ENCODE measurements around the gene TTYH3.
A peak's percentile ranks its signal among the peaks of the same experiment; 100 is the strongest.
"Not testable (repeated sequence)": the region's sequence is repeated elsewhere in the genome, so short reads cannot be mapped to it uniquely, and the experiment has no call there.

TTYH3 gene

DNA sequence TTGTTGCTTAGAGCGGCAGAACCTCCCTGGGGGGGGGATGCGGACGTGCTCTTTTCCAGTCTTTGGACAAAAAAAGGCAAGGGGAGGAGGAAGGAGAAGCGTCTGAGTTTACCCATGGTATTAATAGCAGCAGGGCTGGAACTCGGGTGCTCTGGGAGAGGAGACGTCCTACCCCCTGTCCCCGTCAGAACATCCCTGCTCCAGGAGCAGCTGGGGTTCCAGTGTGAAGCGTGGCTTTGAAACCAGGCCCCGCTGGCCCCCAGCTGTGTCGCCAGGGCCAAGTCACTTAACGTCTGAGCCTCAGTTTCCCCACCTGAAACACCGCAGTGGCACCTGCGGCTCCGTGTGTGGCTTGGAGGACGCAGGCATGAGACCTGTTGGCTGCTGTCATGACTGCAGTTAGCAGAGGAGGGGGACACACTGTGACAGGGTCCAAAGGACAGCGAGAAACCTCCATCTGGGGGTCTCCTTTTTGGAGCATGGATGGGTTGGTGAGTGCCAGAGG is 57.6 kb downstream of the TTYH3 start:
- Mint-ChIP-seq H3K4me3 (no peak overlapping the region), H3K27ac (no peak overlapping the region), H3K9me3 (no peaks in the 10 kb centered on the region), H3K27me3 (peaks cover 18% of the 10 kb centered on the region), H3K36me3 (no peaks in the 10 kb centered on the region), H3K4me1 (peaks cover 8% of the 10 kb centered on the region)

- H3K27me3 Mint-ChIP-seq, result peaks cover 18% of the 10 kb centered on the region
Measured at GRCh38 chr7:2689951-2690705, 58.3 kb downstream of the TTYH3 start.

DNA sequence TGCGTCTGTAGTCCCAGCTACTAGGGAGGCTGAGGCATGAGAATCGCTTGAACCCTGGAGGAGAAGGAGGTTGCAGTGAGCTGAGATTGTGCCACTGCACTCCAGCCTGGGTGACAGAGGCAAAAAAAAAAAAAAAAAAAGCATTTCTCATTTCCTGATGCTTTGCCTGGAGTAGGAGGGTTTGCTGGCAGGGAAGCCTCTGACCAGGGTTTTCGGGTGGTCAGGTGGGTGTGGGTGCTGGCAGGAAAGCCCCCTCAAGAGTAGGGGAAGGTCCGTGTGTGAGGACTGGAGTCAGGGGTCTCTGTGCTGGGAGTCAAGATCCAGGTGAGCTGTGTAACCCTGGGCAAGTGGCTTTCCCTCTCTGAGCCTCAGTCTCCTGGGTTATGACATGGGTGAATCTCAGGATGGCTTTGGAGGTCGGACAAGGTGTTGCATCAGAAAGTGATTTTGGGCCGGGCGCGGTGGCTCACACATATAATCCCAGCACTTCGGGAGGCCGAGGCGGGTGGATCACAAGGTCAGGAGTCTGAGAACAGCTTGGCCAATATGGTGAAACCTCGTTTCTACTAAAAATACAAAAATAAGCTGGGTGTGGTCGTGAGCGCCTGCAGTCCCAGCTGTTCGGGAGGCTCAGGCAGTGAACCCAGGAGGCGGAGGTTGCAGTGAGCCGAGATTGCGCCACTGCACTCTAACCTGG is 59.4 kb downstream of the TTYH3 start:
- Mint-ChIP-seq H3K27ac (peak overlapping the region; percentile 72), H3K4me1 (peaks cover 8% of the 10 kb centered on the region), H3K9me3 (no peaks in the 10 kb centered on the region), H3K4me3 (no peak overlapping the region), H3K27me3 (peaks cover 16% of the 10 kb centered on the region), H3K36me3 (no peaks in the 10 kb centered on the region)

More at GRCh38 chr7:2689951-2690705, 58.3 kb downstream of the TTYH3 start:
- Mint-ChIP-seq H3K4me1 (peaks cover 8% of the 10 kb centered on the region), H3K4me3 (no peak overlapping the region), H3K27ac (no peak overlapping the region), H3K36me3 (no peaks in the 10 kb centered on the region), H3K9me3 (no peaks in the 10 kb centered on the region)

DNA sequence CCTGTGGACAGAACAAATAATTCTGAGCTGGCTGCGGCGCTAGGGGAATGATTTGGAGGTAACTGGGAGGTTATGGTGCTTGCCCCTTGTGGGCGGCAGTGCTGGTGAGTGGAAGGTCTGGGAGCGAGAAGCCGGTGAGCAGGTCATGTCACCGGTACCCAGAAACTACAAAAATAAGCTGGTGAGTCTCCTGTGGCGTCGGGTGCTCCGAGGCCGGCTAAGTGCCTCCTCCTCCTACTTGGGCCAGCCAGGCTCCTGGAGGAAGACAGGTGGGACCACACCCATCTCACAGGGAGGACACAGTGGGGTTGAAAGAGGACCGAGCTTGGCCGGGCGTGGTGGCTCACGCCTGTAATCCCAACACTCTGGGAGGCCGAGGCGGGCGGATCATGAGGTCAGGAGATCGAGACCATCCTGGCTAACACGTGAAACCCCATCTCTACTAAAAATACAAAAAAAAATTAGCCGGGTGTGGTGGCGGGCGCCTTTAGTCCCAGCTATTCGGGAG is 60.2 kb downstream of the TTYH3 start:
- peaks cover 14% of the 10 kb centered on the region for H3K27me3 Mint-ChIP-seq
- not testable (repeated sequence) for H3K27ac Mint-ChIP-seq, H3K36me3 Mint-ChIP-seq, H3K4me3 Mint-ChIP-seq, H3K9me3 Mint-ChIP-seq, H3K4me1 Mint-ChIP-seq

GRCh38 chr7:2692543-2692942 is 60.8 kb downstream of the TTYH3 start:
- H3K4me1 Mint-ChIP-seq, result peaks cover 8% of the 10 kb centered on the region
- peak overlapping the region; percentile 66 for H3K27ac Mint-ChIP-seq
- no peak overlapping the region for H3K4me3 Mint-ChIP-seq
- H3K27me3 Mint-ChIP-seq, result peaks cover 13% of the 10 kb centered on the region
- H3K9me3 Mint-ChIP-seq, result no peaks in the 10 kb centered on the region
- no peaks in the 10 kb centered on the region for H3K36me3 Mint-ChIP-seq

GRCh38 chr7:2693420-2694121 is 61.8 kb downstream of the TTYH3 start:
- H3K27me3 Mint-ChIP-seq, result peaks cover 12% of the 10 kb centered on the region
- peak overlapping the region; percentile 59 for H3K27ac Mint-ChIP-seq
- H3K4me1 Mint-ChIP-seq, result peaks cover 11% of the 10 kb centered on the region
- H3K4me3 Mint-ChIP-seq, H3K9me3 Mint-ChIP-seq, H3K36me3 Mint-ChIP-seq: not testable (repeated sequence)

DNA sequence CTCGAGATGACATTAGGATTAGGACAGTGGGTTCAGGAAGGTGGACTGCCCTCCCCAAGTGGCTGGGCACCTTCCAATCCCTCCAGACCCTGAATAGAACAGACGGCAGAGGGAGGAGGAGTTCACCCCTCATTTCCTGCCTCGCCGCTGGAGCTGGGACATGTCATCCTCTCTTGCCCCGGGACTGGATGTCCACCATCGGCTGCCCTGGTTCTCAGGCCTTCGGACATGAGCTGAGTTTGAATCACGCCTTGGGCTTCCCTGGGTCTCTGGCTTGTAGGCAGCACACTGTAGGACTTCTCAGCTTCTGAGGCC is 62.3 kb downstream of the TTYH3 start:
- H3K27ac Mint-ChIP-seq, H3K27me3 Mint-ChIP-seq, H3K4me3 Mint-ChIP-seq, H3K36me3 Mint-ChIP-seq, H3K9me3 Mint-ChIP-seq: not testable (repeated sequence)
- H3K4me1 Mint-ChIP-seq, result peaks cover 11% of the 10 kb centered on the region

- Mint-ChIP-seq H3K27ac (peak overlapping the region; percentile 30), H3K27me3 (no peaks in the 10 kb centered on the region), H3K4me1 (peaks cover 18% of the 10 kb centered on the region), H3K4me3 (peak overlapping the region; percentile 53), H3K9me3 (no peaks in the 10 kb centered on the region), H3K36me3 (no peaks in the 10 kb centered on the region)
Measured at GRCh38 chr7:2698581-2699288, 66.9 kb downstream of the TTYH3 start.

DNA sequence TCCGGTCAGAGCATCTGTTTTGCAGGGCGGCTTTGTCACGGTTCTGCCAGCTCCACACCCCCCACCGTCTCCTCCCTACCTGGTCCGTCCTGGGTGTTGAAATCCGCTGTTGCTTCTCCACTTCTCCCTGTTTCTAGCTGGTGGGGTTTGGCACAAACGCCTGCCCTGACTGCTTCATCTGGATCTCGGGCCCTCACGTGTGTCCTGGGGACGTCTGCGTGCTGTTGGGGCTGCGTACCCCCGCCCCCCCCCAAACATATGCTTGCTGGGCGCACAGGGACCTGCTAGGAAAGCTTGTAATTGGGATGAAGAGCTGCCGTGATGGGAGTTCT is 67.5 kb downstream of the TTYH3 start:
- H3K4me3 Mint-ChIP-seq, result peak overlapping the region; percentile 53
- H3K27ac Mint-ChIP-seq, result no peak overlapping the region
- H3K4me1 Mint-ChIP-seq, result peaks cover 18% of the 10 kb centered on the region
- H3K9me3 Mint-ChIP-seq, result no peaks in the 10 kb centered on the region
- no peaks in the 10 kb centered on the region for H3K36me3 Mint-ChIP-seq
- no peaks in the 10 kb centered on the region for H3K27me3 Mint-ChIP-seq

DNA sequence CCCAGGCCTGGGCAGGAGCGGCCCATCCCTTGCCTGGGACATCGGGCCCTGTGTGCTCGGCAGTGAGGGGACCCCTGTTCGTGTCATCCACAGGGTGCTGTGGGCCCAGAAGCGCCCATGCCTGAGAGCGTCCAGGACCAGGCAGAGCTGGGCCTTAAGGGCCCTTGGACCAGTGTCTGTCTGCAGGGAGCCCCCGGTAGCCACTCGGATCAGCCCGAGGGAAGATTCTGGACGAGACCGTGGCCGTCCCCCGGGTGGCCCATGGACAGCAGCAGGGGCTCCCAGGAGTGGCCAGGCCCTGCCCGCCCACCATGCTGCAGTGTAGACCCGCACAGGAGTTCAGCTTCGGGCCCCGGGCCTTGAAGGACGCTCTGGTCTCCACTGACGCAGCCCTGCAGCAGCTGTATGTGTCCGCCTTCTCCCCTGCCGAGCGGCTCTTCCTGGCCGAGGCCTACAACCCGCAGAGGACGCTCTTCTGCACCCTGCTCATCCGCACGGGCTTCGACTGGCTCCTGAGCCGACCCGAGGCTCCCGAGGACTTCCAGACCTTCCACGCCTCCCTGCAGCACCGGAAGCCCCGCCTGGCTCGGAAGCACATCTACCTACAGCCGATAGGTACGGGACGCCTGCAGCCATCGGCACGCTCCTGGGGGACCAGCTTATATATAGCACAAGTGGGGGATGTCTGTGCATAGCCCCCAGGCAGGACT is 68.5 kb downstream of the TTYH3 start:
- Mint-ChIP-seq H3K9me3 (no peaks in the 10 kb centered on the region), H3K27me3 (no peaks in the 10 kb centered on the region), H3K4me3 (no peak overlapping the region), H3K4me1 (peaks cover 18% of the 10 kb centered on the region), H3K27ac (no peak overlapping the region), H3K36me3 (no peaks in the 10 kb centered on the region)

GRCh38 chr7:2701424-2701823 is 69.6 kb downstream of the TTYH3 start:
- H3K36me3 Mint-ChIP-seq, result no peaks in the 10 kb centered on the region
- no peaks in the 10 kb centered on the region for H3K27me3 Mint-ChIP-seq
- no peak overlapping the region for H3K4me3 Mint-ChIP-seq
- H3K27ac Mint-ChIP-seq, result no peak overlapping the region
- no peaks in the 10 kb centered on the region for H3K9me3 Mint-ChIP-seq
- peaks cover 18% of the 10 kb centered on the region for H3K4me1 Mint-ChIP-seq

DNA sequence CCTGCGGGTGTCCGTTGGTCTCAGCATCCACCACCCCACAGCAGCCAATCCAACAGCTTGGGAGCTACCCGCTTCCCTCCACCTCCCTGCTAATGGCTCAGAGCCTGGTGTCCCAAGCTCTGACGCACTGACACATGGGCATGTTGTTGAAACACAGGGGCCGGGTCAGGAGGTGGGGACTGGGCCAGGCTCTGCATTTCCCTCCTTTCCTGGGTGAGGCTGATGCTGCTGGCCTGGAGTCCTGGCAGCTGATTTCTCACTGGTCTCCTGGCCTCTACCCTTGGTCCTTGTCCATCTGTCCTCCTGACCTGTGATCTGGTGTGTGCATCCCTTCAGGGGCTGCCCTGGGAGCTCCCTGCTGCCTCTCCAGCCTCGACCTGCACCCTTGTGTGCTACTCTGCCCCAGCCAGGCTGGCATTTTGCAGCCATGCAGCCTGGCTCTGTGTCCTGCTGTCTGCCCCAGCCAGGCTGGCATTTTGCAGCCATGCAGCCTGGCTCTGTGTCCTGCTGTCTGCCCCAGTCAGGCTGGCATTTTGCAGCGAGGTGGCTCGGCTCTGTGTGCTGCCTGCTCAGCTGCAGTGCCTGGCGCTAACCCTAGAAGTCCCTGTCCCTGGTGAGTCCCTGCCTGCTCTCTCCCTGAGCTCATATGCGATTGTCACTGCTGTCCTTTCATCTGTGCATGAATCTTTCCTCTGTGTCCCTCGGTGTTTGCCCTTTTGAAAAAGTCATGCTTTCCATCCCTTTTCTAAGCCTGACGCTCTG is 70.2 kb downstream of the TTYH3 start:
- peaks cover 18% of the 10 kb centered on the region for H3K4me1 Mint-ChIP-seq
- no peak overlapping the region for H3K4me3 Mint-ChIP-seq
- no peaks in the 10 kb centered on the region for H3K9me3 Mint-ChIP-seq
- no peaks in the 10 kb centered on the region for H3K36me3 Mint-ChIP-seq
- H3K27me3 Mint-ChIP-seq, result no peaks in the 10 kb centered on the region
- H3K27ac Mint-ChIP-seq, result no peak overlapping the region

GRCh38 chr7:2702594-2702957 is 70.8 kb downstream of the TTYH3 start:
- Mint-ChIP-seq H3K4me3 (no peak overlapping the region), H3K36me3 (no peaks in the 10 kb centered on the region), H3K9me3 (no peaks in the 10 kb centered on the region), H3K4me1 (peaks cover 18% of the 10 kb centered on the region), H3K27ac (no peak overlapping the region), H3K27me3 (no peaks in the 10 kb centered on the region)

DNA sequence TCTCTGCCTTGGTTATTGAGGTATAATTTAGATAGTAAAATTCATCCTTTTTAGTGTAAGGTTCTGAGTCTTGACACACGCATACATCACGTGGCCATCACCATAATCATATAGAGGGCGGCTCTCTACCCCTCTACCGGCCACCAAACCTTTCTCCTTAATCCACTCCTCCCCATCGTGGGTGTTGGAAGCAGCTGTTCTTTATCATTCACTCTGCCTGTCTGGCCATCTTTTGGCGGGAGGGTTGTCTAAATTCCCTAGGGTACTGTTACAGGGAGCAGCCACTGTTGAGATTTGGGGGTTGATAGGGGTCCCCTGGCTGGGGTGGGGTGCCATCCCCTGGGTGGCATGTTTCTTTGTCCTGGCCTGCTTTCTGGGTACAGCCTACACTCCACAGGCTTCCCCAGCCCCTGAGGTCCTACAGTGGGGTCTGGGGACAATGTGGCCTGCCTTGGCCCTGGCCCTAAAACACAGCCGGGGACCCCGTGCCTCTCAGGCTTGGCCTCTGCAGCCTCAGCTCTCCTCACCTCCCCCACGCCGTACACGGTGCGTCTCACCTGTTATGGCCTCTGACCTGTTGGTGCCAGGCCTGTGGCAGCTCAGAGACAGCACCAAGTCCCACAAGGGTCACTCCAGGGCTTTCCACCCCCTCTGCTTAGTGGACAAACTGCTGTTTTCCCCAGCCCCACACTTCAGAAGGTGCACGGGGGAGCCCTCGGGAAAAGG is 73.7 kb downstream of the TTYH3 start:
- Mint-ChIP-seq H3K4me3 (no peak overlapping the region), H3K36me3 (no peaks in the 10 kb centered on the region), H3K27ac (no peak overlapping the region), H3K27me3 (no peaks in the 10 kb centered on the region), H3K9me3 (no peaks in the 10 kb centered on the region), H3K4me1 (peaks cover 11% of the 10 kb centered on the region)

Data from activated naive CD4-positive, alpha-beta T cell treated with anti-CD3 and anti-CD28 coated beads, Interleukin-2, amount 50 U/mL, for 24 hours (primary cell).